HCT116 (cell line): ENCODE measurements around the gene CDC42EP1. TPM values are rescaled to one million over a fixed set of nuclear protein-coding genes. Genes with fewer than 3 reads are reported as not detected.

ENCODE experiments used
- ATAC-seq: fragments of 200-7000 bp; cut with Tn5 transposase; 2 replicates; pipeline ENCODE4 v1.9.1; 2020; ENCODE audit warnings: mild to moderate bottlenecking, moderate library complexity
- BruUV-seq: library from RNA; stranded (reverse); fragments of 400-500 nt; replicated peaks from 2 replicates; lab custom pipeline; 2021; lab: Mats Ljungman, UMichigan
- CTCF ChIA-PET: fragments of 300-600 bp; sonication (Branson Sonifier 250); formaldehyde crosslinking; loops from one replicate; lab custom pipeline; 2021; ENCODE audit warnings: antibody characterized with exemption; lab: Charles Lee
- POLR2A ChIA-PET: fragments of 300-600, 350-600 bp; sonication (Branson Sonifier 250); formaldehyde crosslinking; loops from one replicate; lab custom pipeline; 2021; ENCODE audit warnings: antibody characterized with exemption; lab: Charles Lee
- RAD21 ChIA-PET, 2 experiments: fragments of 300-600 bp; sonication (Branson Sonifier 250); formaldehyde crosslinking; loops; one replicate each; lab custom pipeline; 2023; ENCODE audit warnings: low total read pairs in 2 of 2; ENCODE audit not compliant: uncharacterized antibody in 2 of 2, unreplicated experiment in 2 of 2, low non-redundant PET in 1 of 2; lab: Charles Lee
- DNase-seq: peaks from one replicate; pipeline ENCODE4 v3.0.0-alpha.2; 2010; ENCODE audit warnings: low read depth, low spot score
- H2AFZ ChIP-seq: fragments of 200-600 bp; shearing (Covaris generic), sonication (generic); 2 replicates; pipeline ENCODE4 v1.6.1; 2017; ENCODE audit warnings: low read depth, mixed run types, mixed read lengths, antibody characterized with exemption, low read length; ENCODE audit not compliant: poor library complexity, severe bottlenecking
- H3K27ac ChIP-seq: 2 replicates; pipeline ENCODE4 v1.5.1; 2012; ENCODE audit warnings: low read depth, low read length
- H3K27me3 ChIP-seq: fragments of 200-600 bp; sonication (generic); 2 replicates; pipeline ENCODE4 v1.6.1; 2016; ENCODE audit warnings: mixed run types, low read length, mixed read lengths; ENCODE audit not compliant: insufficient read depth
- H3K36me3 ChIP-seq, 2 experiments: fragments of 200-500 bp in 1 of 2; fragments of 200-600 bp in 1 of 2; sonication (Bioruptor generic) in 1 of 2; sonication (generic) in 1 of 2; 2 replicates each; pipeline versions ENCODE4 v1.5.1 to v1.6.1; 2014 to 2016; ENCODE audit warnings: low read length in 2 of 2, inconsistent platforms in 1 of 2, mixed read lengths in 1 of 2, mixed run types in 1 of 2; ENCODE audit not compliant: insufficient read depth in 2 of 2, control insufficient read depth in 1 of 2
- H3K4me1 ChIP-seq, 2 experiments: fragments of 200-600 bp in 1 of 2; sonication (generic) in 1 of 2; 2 replicates each; pipeline versions ENCODE4 v1.5.1 to v1.6.1; 2012 to 2017; ENCODE audit warnings: low read length in 2 of 2, inconsistent platforms in 1 of 2, mild to moderate bottlenecking in 1 of 2, mixed read lengths in 1 of 2, mixed run types in 1 of 2, moderate library complexity in 1 of 2; ENCODE audit not compliant: insufficient read depth in 2 of 2, control insufficient read depth in 1 of 2
- H3K4me2 ChIP-seq: fragments of 200-600 bp; sonication (generic); 2 replicates; pipeline ENCODE4 v1.6.1; 2017; ENCODE audit warnings: mixed run types, low read length, mixed read lengths
- H3K4me3 ChIP-seq, 2 experiments: fragments of 200-600 bp in 1 of 2; sonication (generic) in 1 of 2; replicated peaks in 1 of 2; 2 replicates each; pipeline ENCODE4 v1.5.1; 2011 to 2016; ENCODE audit warnings: low read length in 2 of 2, control low read depth in 1 of 2, low read depth in 1 of 2, mild to moderate bottlenecking in 1 of 2, mixed read lengths in 1 of 2, mixed run types in 1 of 2
- H3K79me2 ChIP-seq: fragments of 200-600 bp; sonication (generic); 2 replicates; pipeline ENCODE4 v1.6.1; 2017; ENCODE audit warnings: mild to moderate bottlenecking, mixed run types, low read length, moderate library complexity, mixed read lengths; ENCODE audit not compliant: insufficient read depth
- H3K9ac ChIP-seq: fragments of 200-600 bp; sonication (generic); 2 replicates; pipeline ENCODE4 v1.6.1; 2016; ENCODE audit warnings: low read length, mixed read lengths
- H3K9me2 ChIP-seq: fragments of 200-600 bp; sonication (generic), shearing (Covaris generic); 2 replicates; pipeline ENCODE4 v1.6.1; 2017; ENCODE audit warnings: mixed run types, mild to moderate bottlenecking, moderate library complexity; ENCODE audit not compliant: insufficient read depth
- H3K9me3 ChIP-seq, 2 experiments: fragments of 200-500 bp in 1 of 2; fragments of 200-600 bp in 1 of 2; sonication (Bioruptor generic) in 1 of 2; sonication (generic) in 1 of 2; 2 replicates each; pipeline ENCODE4 v1.6.1; 2014 to 2017; ENCODE audit warnings: low read length in 2 of 2, mixed read lengths in 2 of 2, inconsistent platforms in 1 of 2, low read depth in 1 of 2, mild to moderate bottlenecking in 1 of 2, mixed run types in 1 of 2, moderate library complexity in 1 of 2; ENCODE audit not compliant: control insufficient read depth in 1 of 2, insufficient read depth in 1 of 2
- H4K20me1 ChIP-seq: fragments of 200-600 bp; sonication (generic), shearing (Covaris generic); 2 replicates; pipeline ENCODE4 v1.6.1; 2017; ENCODE audit warnings: mixed run types, mild to moderate bottlenecking, moderate library complexity; ENCODE audit not compliant: insufficient read depth
- ATF3 ChIP-seq: IDR thresholded peaks from 2 replicates; pipeline ENCODE4 v1.6.1; 2012
- CBX3 ChIP-seq: IDR thresholded peaks from 2 replicates; pipeline ENCODE4 v1.6.1; 2012; ENCODE audit warnings: low read depth
- CTCF ChIP-seq, 3 experiments: fragments of 200-600 bp in 1 of 3; sonication (generic) in 1 of 3; IDR thresholded peaks in 2 of 3; conservative IDR thresholded peaks in 1 of 3; 2 replicates each; pipeline ENCODE4 v1.5.1; 2012 to 2017; ENCODE audit warnings: low read depth in 2 of 3, low read length in 2 of 3, antibody characterized with exemption in 1 of 3, borderline replicate concordance in 1 of 3, control low read depth in 1 of 3, mild to moderate bottlenecking in 1 of 3, mixed read lengths in 1 of 3, mixed run types in 1 of 3, moderate library complexity in 1 of 3; ENCODE audit not compliant: insufficient read depth in 1 of 3
- EZH2phosphoT487 ChIP-seq: fragments of 200-600 bp; IDR thresholded peaks from 2 replicates; pipeline ENCODE4 v1.6.1; 2018; ENCODE audit warnings: antibody characterized with exemption, borderline replicate concordance
- JUND ChIP-seq: IDR thresholded peaks from 2 replicates; pipeline ENCODE4 v1.6.1; 2012
- SP1 ChIP-seq: IDR thresholded peaks from 2 replicates; pipeline ENCODE4 v1.6.1; 2012; ENCODE audit warnings: low read depth
- ZNF274 ChIP-seq: fragments of 200-500 bp; sonication (Bioruptor generic); IDR thresholded peaks from 2 replicates; pipeline ENCODE4 v1.6.1; 2014; ENCODE audit warnings: mild to moderate bottlenecking, low read depth, low read length, inconsistent platforms
- intact Hi-C: fragments of 100-400 bp; cut with micrococcal nuclease; formaldehyde crosslinking; loops from 2 replicates; pipeline ENCODE4 v1.10.0; 2022
- total RNA-seq: library from RNA; stranded (reverse); gene quantifications from one replicate; pipeline ENCODE4 v1.2.1, GENCODE V29; 2021; ENCODE audit not compliant: unreplicated experiment

The CDC42EP1 gene
- total RNA-seq, 1 experiment from 2014 or later, result 160 TPM

GRCh38 chr22:37525746-37526350 is 34.4 kb upstream of the CDC42EP1 start:
- peak overlapping the region; percentile 95 for H3K4me2 ChIP-seq
- ChIA-PET RAD21 (interaction anchor here in 1 of 2 experiments (0.9 kb wide), 1 partner anchor 13 kb away, joined by 3 read pairs; no protein-coding TSS in a partner anchor), POLR2A (interaction anchor here (0.9 to 1.1 kb wide), 2 partner anchors 8 to 36 kb away, joined by 3 to 4 read pairs; no protein-coding TSS in a partner anchor)
- H3K36me3 ChIP-seq, result no peaks in the 10 kb centered on the region
- H3K9me3 ChIP-seq, result no peaks in the 10 kb centered on the region
- DNase-seq, result no peak
- H2AFZ ChIP-seq, result peak overlapping the region; percentile 48
- H3K27ac ChIP-seq, result peak overlapping the region; percentile 82
- intact Hi-C loops, result no loop called here
- TF ChIP-seq CBX3 (no peak), JUND (no peak), SP1 (no peak), EZH2phosphoT487 (no peak), ZNF274 (no peak), CTCF (IDR thresholded peaks at IDR 0.05 in 2 of 3, conservative IDR thresholded peaks at IDR 0.05 in 1 of 3; ENCODE audit: borderline replicate concordance in 1 of 3, insufficient read depth in 1 of 3, low read depth in 2 of 3, low read length in 2 of 3) (no peak), ATF3 (no peak)
- TF ChIP-seq, all 23 proteins: peak for 0
- Histone ChIP-seq H3K9ac (peak overlapping the region; percentile 68), H3K4me1 (peaks cover 19 to 64% of the 10 kb centered on the region in 2 experiments), H3K4me3 (peak overlapping the region in 1 of 2 experiments; percentile 51; a peak in 2 of 4 replicates), H4K20me1 (no peaks in the 10 kb centered on the region), H3K27me3 (no peaks in the 10 kb centered on the region), H3K79me2 (no peaks in the 10 kb centered on the region), H3K9me2 (no peaks in the 10 kb centered on the region)
- no TSS peak for BruUV-seq
- ATAC-seq, result peak; percentile 43
- CTCF ChIA-PET, result interaction anchor here (1.0 to 2.7 kb wide), 3 partner anchors 12 to 209 kb away, joined by 5 to 10 read pairs (median 6); no protein-coding TSS in a partner anchor
